Measurements from ENCODE around the gene DMD. TPM values are rescaled to one million over a fixed set of nuclear protein-coding genes. Genes with fewer than 3 reads are reported as not detected.
A peak's percentile ranks its signal among the peaks of the same experiment; 100 is the strongest.

Gene DMD
- total RNA-seq, 1 donor: 32.4 TPM

- no peak for TF ChIP-seq CTCF (IDR thresholded peaks at IDR 0.05; ENCODE audit: insufficient read depth, low read depth, low read length)
- DNase-seq (ENCODE audit: low read depth): no peak
- no peak overlapping the region for H3K4me3 ChIP-seq (ENCODE audit: low read depth, low read length)
These were observed 1770.8 kb downstream of the DMD start for GRCh38 chrX:31440546-31440945.

GRCh38 chrX:31436424-31436823, 1774.9 kb downstream of the DMD start:
- TF ChIP-seq CTCF (IDR thresholded peaks at IDR 0.05; ENCODE audit: insufficient read depth, low read depth, low read length): no peak
- no peak for DNase-seq (ENCODE audit: low read depth)
- H3K4me3 ChIP-seq (ENCODE audit: low read depth, low read length): no peak overlapping the region

GRCh38 chrX:31435592-31435991, 1775.8 kb downstream of the DMD start:
- no peak overlapping the region for H3K4me3 ChIP-seq (ENCODE audit: low read depth, low read length)
- TF ChIP-seq CTCF (IDR thresholded peaks at IDR 0.05; ENCODE audit: insufficient read depth, low read depth, low read length): no peak
- DNase-seq (ENCODE audit: low read depth): peak; percentile 42

- no peak overlapping the region for H3K4me3 ChIP-seq (ENCODE audit: low read depth, low read length)
- DNase-seq (ENCODE audit: low read depth): no peak
- no peak for TF ChIP-seq CTCF (IDR thresholded peaks at IDR 0.05; ENCODE audit: insufficient read depth, low read depth, low read length)
These were observed 1777.5 kb downstream of the DMD start for GRCh38 chrX:31433856-31434255.

GRCh38 chrX:31429915-31430314, 1781.4 kb downstream of the DMD start:
- no peak for TF ChIP-seq CTCF (IDR thresholded peaks at IDR 0.05; ENCODE audit: insufficient read depth, low read depth, low read length)
- no peak for DNase-seq (ENCODE audit: low read depth)
- no peak overlapping the region for H3K4me3 ChIP-seq (ENCODE audit: low read depth, low read length)

GRCh38 chrX:31423609-31424189, 1787.7 kb downstream of the DMD start:
- peak; percentile 83 for DNase-seq (ENCODE audit: low read depth)
- peak overlapping the region; percentile 29 for H3K4me3 ChIP-seq (ENCODE audit: low read depth, low read length)
- TF ChIP-seq CTCF (IDR thresholded peaks at IDR 0.05; ENCODE audit: insufficient read depth, low read depth, low read length): peak; percentile 43

- TF ChIP-seq CTCF (IDR thresholded peaks at IDR 0.05; ENCODE audit: insufficient read depth, low read depth, low read length): no peak
- DNase-seq (ENCODE audit: low read depth): peak; percentile 50
- no peak overlapping the region for H3K4me3 ChIP-seq (ENCODE audit: low read depth, low read length)
These were observed 1789.9 kb downstream of the DMD start for GRCh38 chrX:31421441-31421840.
